WI38 (cell line): ENCODE measurements around the gene MRPL22.
"Not testable (repeated sequence)": the region's sequence is repeated elsewhere in the genome, so short reads cannot be mapped to it uniquely, and the experiment has no call there.

Source experiments
- H3K4me3 ChIP-seq: 2 replicates; pipeline ENCODE4 v1.5.1; 2011; ENCODE audit warnings: low read depth, mild to moderate bottlenecking, control low read depth, low read length
- TF ChIP-seq, protein P1 (sequence below): IDR thresholded peaks from 2 replicates; pipeline ENCODE4 v1.5.1; 2012; ENCODE audit warnings: low read depth, mild to moderate bottlenecking, control low read depth, low read length

The MRPL22 gene

DNA sequence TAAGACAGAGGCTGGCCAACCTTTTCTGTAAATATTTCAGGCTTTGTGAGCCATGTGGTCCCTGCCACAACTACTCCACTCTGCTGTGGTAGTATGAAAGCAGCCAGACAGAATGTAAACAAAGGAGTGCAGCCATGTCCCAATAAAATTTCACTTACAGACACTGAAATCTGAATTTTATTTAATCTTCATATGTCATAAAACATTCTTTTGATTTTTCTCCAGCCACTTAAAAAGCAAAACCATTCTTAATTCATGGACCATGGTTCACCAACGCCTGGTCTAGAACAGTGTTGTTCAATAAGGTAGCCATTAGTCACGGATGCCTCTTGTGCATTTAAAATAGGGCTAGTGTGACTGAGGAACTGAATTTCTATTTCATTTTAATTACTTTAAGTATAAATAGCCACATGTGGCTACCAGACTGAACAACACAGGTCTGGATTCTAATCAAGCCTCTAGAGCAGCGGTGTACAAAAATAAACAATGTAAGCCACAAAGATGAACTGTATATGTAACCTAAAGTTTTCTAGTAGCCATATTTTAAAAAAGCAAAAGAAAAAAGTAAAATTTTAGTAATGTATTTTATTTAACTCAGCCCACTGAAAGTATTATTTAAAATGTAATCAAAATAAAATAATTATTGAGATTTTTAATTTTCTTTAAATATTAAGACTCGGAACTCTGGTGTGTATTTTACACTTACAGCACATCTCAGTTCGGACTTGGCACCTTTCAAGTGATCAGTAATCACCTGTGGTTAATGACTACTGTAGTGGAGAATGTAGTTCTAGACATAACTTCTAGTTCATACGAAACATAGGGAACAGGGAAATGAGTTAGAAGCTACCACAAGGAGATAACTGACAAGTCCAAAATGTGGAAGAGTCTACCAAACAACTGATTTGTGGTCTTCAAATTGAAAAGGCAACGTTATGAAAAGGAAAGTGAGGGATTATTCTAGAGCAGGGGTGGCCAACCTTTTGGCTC is 17.1 kb upstream of the MRPL22 start:
- H3K4me3 ChIP-seq, result no peak overlapping the region
- TF ChIP-seq, protein P1, sequence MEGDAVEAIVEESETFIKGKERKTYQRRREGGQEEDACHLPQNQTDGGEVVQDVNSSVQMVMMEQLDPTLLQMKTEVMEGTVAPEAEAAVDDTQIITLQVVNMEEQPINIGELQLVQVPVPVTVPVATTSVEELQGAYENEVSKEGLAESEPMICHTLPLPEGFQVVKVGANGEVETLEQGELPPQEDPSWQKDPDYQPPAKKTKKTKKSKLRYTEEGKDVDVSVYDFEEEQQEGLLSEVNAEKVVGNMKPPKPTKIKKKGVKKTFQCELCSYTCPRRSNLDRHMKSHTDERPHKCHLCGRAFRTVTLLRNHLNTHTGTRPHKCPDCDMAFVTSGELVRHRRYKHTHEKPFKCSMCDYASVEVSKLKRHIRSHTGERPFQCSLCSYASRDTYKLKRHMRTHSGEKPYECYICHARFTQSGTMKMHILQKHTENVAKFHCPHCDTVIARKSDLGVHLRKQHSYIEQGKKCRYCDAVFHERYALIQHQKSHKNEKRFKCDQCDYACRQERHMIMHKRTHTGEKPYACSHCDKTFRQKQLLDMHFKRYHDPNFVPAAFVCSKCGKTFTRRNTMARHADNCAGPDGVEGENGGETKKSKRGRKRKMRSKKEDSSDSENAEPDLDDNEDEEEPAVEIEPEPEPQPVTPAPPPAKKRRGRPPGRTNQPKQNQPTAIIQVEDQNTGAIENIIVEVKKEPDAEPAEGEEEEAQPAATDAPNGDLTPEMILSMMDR, result no peak

DNA sequence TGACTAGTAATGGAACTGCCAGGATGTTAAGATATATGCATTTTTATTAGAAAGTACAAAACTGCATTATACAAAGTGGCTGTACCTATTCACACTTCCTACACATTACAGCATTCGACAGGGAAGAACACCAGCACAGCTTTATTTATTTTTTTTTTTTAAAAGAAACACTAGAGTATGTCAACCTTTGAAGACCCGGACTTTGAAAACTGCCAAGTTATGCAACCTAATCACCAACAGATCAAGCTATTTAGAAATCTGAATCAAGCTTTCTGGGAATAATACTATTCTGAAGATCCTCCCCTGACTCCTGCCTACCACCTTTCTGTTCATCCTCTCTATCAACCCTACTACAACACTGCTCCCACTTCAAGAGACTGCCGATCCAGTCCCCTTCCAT is 7.3 kb upstream of the MRPL22 start:
- no peak overlapping the region for H3K4me3 ChIP-seq
- TF ChIP-seq, protein P1, result no peak

- H3K4me3 ChIP-seq, result no peak overlapping the region
- TF ChIP-seq, protein P1, result no peak
Measured at GRCh38 chr5:154934881-154935280, 6.0 kb upstream of the MRPL22 start.

DNA sequence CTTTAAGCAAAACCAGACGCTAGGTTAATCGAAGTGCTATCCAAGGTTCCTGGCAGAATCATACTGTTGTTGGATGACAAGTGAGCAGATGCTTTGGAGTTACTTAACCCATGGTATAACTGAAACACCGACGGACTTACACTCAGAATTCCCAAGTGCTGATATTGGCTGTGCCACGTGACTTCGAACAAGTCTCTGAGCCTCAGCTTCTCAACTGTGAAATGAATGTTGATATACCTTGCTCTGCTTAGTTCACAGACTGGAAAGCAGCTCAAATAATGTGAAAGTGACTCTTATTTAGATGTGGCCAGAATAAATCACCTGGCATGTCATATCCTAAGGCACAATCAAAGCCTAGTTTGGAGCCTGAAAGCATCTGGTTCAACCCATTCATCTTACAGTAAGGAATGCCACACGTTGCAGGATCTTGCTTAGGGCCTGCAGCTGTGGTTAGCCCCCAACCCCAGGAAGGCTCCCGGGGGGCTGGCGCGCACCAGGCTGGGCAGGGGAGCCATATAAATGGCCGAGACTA is 3.6 kb upstream of the MRPL22 start:
- TF ChIP-seq, protein P1, result no peak
- H3K4me3 ChIP-seq, result peak overlapping the region; percentile 95

- peak within 1 kb of the TSS; percentile 95 for H3K4me3 ChIP-seq
- TF ChIP-seq, protein P1, result no peak
Measured at GRCh38 chr5:154937718-154938466, 3.0 kb upstream of the MRPL22 start, which contains the start of gene GEMIN5. Gene GEMIN5 (minus strand): TSS chr5:154938211. CDS start chr5:154938133, 78 bp downstream.

GRCh38 chr5:154939387-154939786 is 1.5 kb upstream of the MRPL22 start:
- not testable (repeated sequence) for H3K4me3 ChIP-seq

- TF ChIP-seq, protein P1, result no peak
- peak overlapping the region; percentile 93 for H3K4me3 ChIP-seq
Measured at GRCh38 chr5:154940375-154940771, 500 bp upstream of the MRPL22 start.
